Measurements from ENCODE around the gene NOS2. TPM values are rescaled to one million over a fixed set of nuclear protein-coding genes. Genes with fewer than 3 reads are reported as not detected.
"Not testable (repeated sequence)": the region's sequence is repeated elsewhere in the genome, so short reads cannot be mapped to it uniquely, and the experiment has no call there.

Gene NOS2
- not detected in 2 replicates for total RNA-seq (2014; rRNA removed; shearing (Covaris generic))

DNA sequence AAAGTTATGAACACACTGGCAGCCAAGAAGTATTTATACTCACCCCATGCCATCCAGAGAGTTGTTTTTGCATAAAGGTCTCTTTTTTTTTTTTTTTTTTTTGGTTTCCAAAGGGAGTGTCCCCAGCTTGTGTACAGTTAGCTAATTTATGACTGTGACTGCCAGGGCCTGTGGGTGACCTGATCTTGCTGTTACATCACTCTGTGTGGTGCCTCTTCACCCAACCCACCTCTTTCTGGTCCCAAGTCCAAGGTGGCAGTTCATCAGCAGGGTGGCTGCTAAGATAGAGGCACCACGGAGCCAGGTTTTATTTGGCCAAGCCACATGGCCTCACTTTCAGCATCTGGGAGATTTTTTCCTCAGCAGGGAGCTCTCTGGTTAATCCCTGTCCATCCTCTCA, at the start of gene NOS2:
Gene NOS2 (minus strand): TSS at position 8 of the 400 bp plus-strand sequence. CDS start 1,720 bp downstream, outside the sequence.
- no peak for DNase-seq (ENCODE audit: low spot score)

DNA sequence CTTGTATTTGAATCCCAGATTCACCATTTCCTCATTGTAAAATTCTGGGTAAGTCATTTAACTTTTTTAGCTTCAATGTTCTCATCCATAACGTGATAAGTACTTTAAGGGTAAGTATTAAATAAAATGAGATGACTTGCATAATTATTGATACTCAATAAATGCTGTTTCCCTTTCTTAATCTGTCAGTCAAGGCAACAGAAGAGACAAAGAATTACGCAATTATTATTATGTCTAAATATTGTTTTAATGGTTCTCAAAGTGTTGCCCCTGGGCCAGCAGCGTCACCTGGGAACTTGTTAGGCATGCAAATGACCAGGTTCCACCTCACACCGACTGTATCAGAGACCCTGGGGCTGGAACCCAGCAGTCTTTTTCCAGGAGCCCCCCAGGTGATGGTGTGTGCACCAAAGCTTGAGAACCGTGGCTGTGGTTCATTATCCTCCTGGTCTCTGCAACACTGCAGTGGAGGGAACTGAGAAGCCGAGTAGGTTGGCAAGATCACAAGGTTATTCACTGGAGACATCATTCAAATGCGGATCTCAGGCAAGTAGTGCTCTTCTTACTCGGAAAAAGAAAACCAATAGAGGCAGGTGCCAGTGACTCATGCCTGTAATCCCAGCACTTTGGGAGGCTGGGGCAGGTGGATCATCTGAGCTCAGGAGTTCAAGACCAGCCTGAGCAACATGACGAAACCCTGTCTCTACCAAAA, 49.3 kb upstream of the NOS2 start:
- no peak for DNase-seq (ENCODE audit: low spot score)

GRCh38 chr17:27848931-27849330, 48.6 kb upstream of the NOS2 start:
- no peak for DNase-seq (ENCODE audit: low spot score)

DNA sequence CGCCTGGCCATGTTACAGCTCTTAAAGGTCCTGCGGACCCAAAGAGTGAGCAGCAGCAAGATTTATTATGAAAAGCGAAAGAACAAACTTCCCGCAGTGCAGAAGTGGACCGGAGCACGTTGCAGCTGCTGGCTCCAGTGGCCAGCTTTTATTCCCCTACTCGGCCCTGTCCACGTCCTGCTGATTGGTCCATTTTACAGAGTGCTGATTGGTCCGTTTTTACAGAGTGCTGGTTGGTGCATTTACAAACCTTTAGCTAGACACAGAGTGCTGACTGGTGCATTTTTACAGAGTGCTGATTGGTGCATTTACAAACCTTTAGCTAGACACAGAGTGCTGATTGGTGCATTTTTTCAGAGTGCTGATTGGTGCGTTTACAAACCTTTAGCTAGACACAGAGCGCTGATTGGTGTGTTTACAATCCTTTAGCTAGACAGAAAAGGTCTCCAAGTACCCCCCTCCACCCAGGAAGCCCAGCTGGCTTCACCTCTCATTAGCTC, 46.5 kb upstream of the NOS2 start:
- DNase-seq (ENCODE audit: low spot score): not testable (repeated sequence)

DNA sequence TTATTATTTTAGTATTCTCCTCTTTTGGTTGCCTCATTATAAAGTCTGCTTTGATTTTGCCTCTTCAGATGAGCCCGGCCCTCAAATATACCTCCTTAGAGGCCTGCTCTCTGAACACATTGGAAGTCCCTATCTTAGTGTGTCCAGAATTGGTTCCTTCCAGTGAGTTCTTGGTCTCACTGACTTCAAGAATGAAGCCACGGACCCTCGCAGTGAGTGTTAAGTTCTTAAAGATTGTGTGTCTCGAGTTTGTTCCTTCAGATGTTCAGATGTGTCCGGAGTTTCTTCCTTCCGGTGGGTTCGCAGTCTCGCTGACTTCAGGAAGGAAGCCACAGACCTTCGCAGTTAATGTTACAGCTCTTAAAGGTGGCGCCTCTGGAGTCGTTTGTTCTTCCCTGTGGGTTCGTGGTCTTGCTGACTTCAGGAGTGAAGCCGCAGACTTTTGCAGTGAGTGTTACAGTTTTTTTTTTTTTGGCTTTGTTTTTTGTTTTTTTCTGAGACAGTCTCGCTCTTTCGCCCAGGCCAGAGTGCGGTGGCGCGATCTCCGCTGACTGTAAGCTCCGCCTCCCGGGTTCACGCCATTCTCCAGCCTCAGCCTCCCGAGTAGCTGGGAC, 45.8 kb upstream of the NOS2 start:
- DNase-seq (ENCODE audit: low spot score): no peak

DNA sequence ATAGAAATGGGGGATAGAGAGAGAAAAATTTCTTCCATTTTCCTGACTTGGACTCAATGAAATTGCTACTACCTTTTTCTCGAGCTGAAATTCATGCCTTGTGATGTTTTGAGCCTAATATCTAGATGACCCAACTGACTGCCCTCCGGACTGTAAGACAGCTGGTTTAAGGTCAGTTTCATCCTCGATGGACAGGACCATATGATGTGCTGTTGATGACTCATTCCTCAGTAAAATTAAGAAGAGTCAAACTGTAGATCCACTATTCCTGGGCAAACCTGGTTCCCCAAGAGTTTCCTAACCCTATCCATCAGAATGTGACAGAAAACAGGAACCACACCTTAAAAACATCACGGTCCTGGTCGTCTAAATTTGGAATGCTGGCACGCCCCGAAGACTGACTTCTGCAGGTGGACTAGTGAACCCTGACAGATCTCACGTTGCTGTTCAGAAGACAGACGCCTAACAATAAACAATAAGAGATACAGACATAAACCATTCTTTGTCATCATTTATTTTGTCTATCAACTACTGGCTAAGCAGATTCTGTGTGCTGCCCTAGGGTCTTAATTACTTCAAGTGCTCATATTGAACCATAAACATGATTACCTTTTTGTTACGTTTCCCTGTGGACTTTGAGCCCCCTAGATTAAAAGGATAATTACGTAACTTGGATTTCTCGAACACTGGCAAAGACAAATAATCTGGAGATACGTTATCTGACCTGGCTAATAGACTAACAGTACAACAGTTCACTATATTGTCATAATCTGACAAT, 45.1 kb upstream of the NOS2 start:
- no peak for DNase-seq (ENCODE audit: low spot score)

- no peak for DNase-seq (ENCODE audit: low spot score)
These were observed 40.4 kb upstream of the NOS2 start for GRCh38 chr17:27840688-27841087.

DNA sequence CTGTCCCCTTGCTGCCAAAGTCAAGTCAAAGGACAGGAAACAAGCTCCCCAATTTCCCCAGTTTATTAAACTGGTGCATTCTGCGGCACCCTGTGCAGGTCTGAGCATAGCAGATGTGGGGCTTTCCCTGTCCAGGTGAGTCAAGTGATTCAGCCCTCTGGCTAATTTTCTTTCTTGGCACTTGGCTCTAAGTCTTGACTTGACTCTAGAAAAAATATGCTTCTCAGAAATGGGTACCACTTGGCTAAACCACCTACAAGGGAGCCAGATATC, 40.0 kb upstream of the NOS2 start:
- not testable (repeated sequence) for DNase-seq (ENCODE audit: low spot score)

DNA sequence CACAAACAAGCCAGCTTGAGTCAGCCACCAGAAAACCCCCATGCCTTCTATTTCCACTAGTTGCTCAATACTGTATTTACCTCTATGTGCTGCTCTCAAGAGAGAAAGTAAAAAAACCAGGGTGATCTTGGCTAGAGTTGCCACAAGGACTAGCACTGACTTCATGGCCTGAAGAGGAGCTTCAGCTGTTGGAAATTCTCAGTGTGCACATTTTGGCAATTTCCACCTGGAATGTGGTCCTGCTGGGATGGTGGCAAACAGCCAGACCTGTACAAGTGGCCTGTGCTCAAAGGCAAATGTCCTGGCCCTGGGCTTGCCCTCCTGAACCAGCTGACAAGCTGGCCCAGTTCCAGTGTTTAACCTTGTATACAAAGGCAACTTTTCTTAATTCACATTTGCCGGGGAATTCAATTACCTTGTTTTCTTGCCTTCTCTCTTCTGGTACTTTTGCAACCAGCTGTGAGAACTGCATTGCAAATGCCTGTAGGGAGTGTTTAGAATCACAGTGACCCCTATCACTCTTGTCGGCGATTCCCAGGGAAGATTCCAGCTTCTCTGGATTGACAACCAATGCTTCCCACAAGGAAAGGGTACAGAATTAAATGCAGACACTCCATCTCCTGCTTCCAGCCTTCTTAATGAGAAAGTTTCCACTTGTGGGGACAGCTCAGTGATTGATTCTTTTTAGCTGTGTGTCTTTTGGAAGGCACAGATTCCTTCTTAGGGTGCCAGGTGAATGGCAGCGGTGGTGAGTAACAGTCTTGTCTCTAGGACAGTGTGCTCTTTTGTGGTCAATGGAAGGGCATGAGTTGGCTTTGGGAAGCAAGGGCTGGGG, 39.5 kb upstream of the NOS2 start:
- DNase-seq (ENCODE audit: low spot score): not testable (repeated sequence)

GRCh38 chr17:27838607-27839006, 38.3 kb upstream of the NOS2 start:
- DNase-seq (ENCODE audit: low spot score): not testable (repeated sequence)

GRCh38 chr17:27837769-27838168, 37.4 kb upstream of the NOS2 start:
- DNase-seq (ENCODE audit: low spot score): not testable (repeated sequence)

GRCh38 chr17:27836651-27837050, 36.3 kb upstream of the NOS2 start:
- DNase-seq (ENCODE audit: low spot score): no peak

- DNase-seq (ENCODE audit: low spot score): no peak
These were observed 34.2 kb upstream of the NOS2 start for GRCh38 chr17:27834571-27834970.

DNA sequence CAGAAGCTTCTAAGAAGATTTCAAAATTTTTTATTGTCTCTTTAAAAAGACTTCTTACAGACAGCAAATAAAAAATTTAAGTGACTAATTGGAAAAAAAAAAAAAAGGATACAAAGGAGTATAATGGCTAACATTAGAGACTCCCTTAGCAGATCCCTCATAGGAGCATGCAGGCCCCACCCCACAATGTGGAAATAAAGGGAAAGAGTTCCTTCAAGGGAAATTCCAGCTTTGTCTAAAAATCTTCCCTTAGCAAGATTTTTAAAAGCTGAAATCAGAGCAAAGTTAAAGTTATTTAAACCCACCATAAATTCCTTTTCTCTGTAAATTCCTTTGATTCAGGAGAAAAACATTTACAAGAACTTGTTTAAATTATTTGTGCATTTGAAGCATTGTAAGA, 32.5 kb upstream of the NOS2 start:
- DNase-seq (ENCODE audit: low spot score): no peak

- DNase-seq (ENCODE audit: low spot score): not testable (repeated sequence)
These were observed 29.6 kb upstream of the NOS2 start for GRCh38 chr17:27829888-27830287.

GRCh38 chr17:27829143-27829711, 28.9 kb upstream of the NOS2 start:
- DNase-seq (ENCODE audit: low spot score): not testable (repeated sequence)

DNA sequence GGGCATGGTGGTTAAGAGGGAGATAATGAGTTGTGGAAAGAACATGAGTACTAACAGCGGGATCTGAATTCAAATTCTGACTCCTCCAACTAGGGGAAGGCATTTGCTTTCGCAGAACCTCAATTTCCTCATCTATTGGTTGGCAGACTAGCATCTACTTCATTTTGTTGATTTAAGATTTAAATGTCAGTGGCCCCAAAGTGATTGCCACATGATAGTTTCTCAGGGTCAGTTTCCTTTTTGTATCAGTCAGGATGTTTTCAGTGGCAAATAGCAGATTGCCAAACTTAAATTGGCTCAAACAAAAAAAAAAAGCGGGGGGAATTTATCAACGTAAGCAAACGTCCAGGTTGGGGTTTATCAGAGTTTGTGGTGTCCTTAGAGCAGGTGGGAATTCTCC, 25.1 kb upstream of the NOS2 start:
- DNase-seq (ENCODE audit: low spot score): no peak

DNA sequence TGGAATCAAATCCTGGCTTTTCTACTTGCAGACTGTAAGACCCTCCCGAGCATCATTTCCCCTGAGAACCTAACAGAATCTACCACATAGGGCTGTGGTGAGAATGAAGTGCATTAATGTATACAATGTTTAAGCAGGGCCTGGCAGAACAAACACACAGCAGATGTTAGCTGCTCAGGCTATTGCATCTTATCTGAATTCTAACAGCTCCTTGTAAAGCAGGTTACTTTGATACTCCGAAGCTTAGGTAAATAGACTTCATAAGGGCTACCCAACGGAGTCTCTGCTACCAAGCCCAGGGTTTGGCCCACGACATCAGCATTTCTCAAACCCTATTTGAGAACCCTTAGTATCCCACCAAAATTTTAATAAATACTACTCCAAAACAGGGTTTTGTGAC, 24.4 kb upstream of the NOS2 start:
- no peak for DNase-seq (ENCODE audit: low spot score)

- DNase-seq (ENCODE audit: low spot score): no peak
These were observed 23.9 kb upstream of the NOS2 start for GRCh38 chr17:27824176-27824715.

- DNase-seq (ENCODE audit: low spot score): not testable (repeated sequence)
These were observed 21.8 kb upstream of the NOS2 start for GRCh38 chr17:27822108-27822507.

DNA sequence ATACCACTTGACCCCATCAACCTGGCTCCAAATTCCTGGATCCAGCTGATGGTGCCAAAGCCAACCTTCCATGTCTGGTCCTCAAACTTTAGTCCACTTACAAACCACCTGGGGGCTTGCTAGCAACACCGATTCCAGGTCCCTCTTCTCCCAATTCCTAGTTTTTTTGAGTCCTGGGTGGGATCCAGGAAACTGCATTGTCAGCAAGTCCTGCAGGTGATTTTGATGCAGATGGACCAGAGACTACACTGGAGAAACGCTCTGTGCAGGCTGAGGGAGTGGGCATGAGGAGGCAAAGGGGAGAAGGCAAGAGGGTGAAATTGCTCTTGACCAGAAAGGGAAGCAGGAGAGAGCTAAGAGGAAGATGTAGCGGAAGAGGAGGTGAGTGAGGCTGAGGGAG, 21.0 kb upstream of the NOS2 start:
- DNase-seq (ENCODE audit: low spot score): no peak
